Body of pancreas (tissue), 4 donors: ENCODE results near the gene BLVRA. TPM values are rescaled to one million over a fixed set of nuclear protein-coding genes. Genes with fewer than 3 reads are reported as not detected.

Experiments
- ATAC-seq: fragments of 150-250 bp; one replicate; pipeline ENCODE4 v1.9.1; 2016
- DNase-seq, 4 donors: peaks; one replicate each; pipeline ENCODE4 v3.0.0-alpha.2; 2019
- H3K27ac ChIP-seq, 4 donors: fragments of 200-600 bp; sonication (generic); 1 replicate in 3 of 4; 2 replicates in 1 of 4; pipeline versions ENCODE4 v1.5.1 to v1.6.1; 2016 to 2019; ENCODE audit warnings: mild to moderate bottlenecking in 1 of 4, mixed read lengths in 1 of 4, moderate library complexity in 1 of 4
- H3K27me3 ChIP-seq, 2 donors: fragments of 200-600 bp; sonication (generic); one replicate each; pipeline ENCODE4 v1.6.0; 2016; ENCODE audit warnings: mild to moderate bottlenecking in 1 of 2
- H3K36me3 ChIP-seq, 2 donors: fragments of 200-600 bp; sonication (generic); replicated peaks in 1 of 2; 2 replicates each; pipeline ENCODE4 v1.5.1; 2016; ENCODE audit warnings: low read depth in 2 of 2; ENCODE audit not compliant: insufficient read depth in 1 of 2
- H3K4me1 ChIP-seq: fragments of 200-600 bp; sonication (generic); one replicate; pipeline ENCODE4 v1.6.0; 2016
- H3K4me3 ChIP-seq, 2 donors: fragments of 200-600 bp; sonication (generic); 1 replicate in 1 of 2; 2 replicates in 1 of 2; pipeline ENCODE4 v1.5.1; 2016 to 2019
- H3K9me3 ChIP-seq, 3 donors: fragments of 200-600 bp; sonication (generic); 1 replicate in 2 of 3; 2 replicates in 1 of 3; pipeline ENCODE4 v1.5.1; 2016
- CTCF ChIP-seq, 7 experiments: fragments of 450-650 bp in 4 of 7; fragments of 200-600 bp in 3 of 7; sonication (generic) in 3 of 7; IDR thresholded peaks; one replicate each; pipeline ENCODE4 v1.5.1; 2016 to 2019; ENCODE audit warnings: antibody characterized with exemption in 7 of 7
- POLR2A ChIP-seq, 3 donors: fragments of 450-650 bp; IDR thresholded peaks; one replicate each; pipeline ENCODE4 v1.6.1; 2016; ENCODE audit warnings: antibody characterized with exemption in 3 of 3, mild to moderate bottlenecking in 2 of 3
- WGBS, 2 donors: methylation state at CpG; one replicate each; pipeline ENCODE4 v1.1.5; 2017; 5-methylcytosine and 5-hydroxymethylcytosine counted together
- intact Hi-C: fragments of 100-400 bp; cut with DNase I; formaldehyde crosslinking; loops from one replicate; pipeline ENCODE4 v1.15.1; 2023
- total RNA-seq, 2 donors: library from RNA; depleted of rRNA; stranded (reverse); fragments of >200 nt; gene quantifications; one replicate each; pipeline ENCODE4 v1.1.0, GENCODE V29; 2016

The BLVRA gene
- total RNA-seq, 2 donors from 2014 or later = 4.6 to 25.2 TPM

- no peak overlapping the region for H3K27ac ChIP-seq
- H3K36me3 ChIP-seq = no peaks in the 10 kb centered on the region
- no peaks in the 10 kb centered on the region for H3K27me3 ChIP-seq
- WGBS, 2 donors = 90 to 94% methylated on average over 3 of the region's 3 CpGs
- no peaks in the 10 kb centered on the region for H3K9me3 ChIP-seq
- TF ChIP-seq POLR2A (IDR thresholded peaks at IDR 0.05) = no peak
- no peak for TF ChIP-seq CTCF (IDR thresholded peaks at IDR 0.05)
- no peak overlapping the region for H3K4me3 ChIP-seq
- DNase-seq = no peak
- no peak for ATAC-seq
- H3K4me1 ChIP-seq = peaks cover 18% of the 10 kb centered on the region
- intact Hi-C loops = no loop called here
Measured at GRCh38 chr7:43763183-43763582, 4.7 kb downstream of the BLVRA start.

- H3K4me1 ChIP-seq = peaks cover 17% of the 10 kb centered on the region
Measured at GRCh38 chr7:43764039-43764761, 5.7 kb downstream of the BLVRA start.

GRCh38 chr7:43764807-43765491, 6.5 kb downstream of the BLVRA start:
- no peaks in the 10 kb centered on the region for H3K36me3 ChIP-seq
- no peak for TF ChIP-seq POLR2A (IDR thresholded peaks at IDR 0.05)
- no peak for TF ChIP-seq CTCF (IDR thresholded peaks at IDR 0.05)
- H3K4me1 ChIP-seq = peaks cover 16% of the 10 kb centered on the region
- WGBS, 2 donors = 49 to 50% methylated on average over 10 of the region's 10 CpGs
- no peaks in the 10 kb centered on the region for H3K27me3 ChIP-seq
- no peaks in the 10 kb centered on the region for H3K9me3 ChIP-seq
- DNase-seq = no peak
- peak; percentile 52 for ATAC-seq
- intact Hi-C loops = no loop called here
- H3K4me3 ChIP-seq = no peak overlapping the region
- peak overlapping the region in 3 of 4 donors; percentile 42 to 64 (median 45) for H3K27ac ChIP-seq

More at GRCh38 chr7:43764039-43764761, 5.7 kb downstream of the BLVRA start:
- ATAC-seq = peak; percentile 58
- intact Hi-C loops = no loop called here
- H3K36me3 ChIP-seq = no peaks in the 10 kb centered on the region
- H3K4me3 ChIP-seq = no peak overlapping the region
- peak overlapping the region; percentile 4 to 64 (median 44) for H3K27ac ChIP-seq
- H3K9me3 ChIP-seq = no peaks in the 10 kb centered on the region
- peak; percentile 26 to 65 (median 50) for DNase-seq
- 13 to 29% methylated on average over 9 of the region's 9 CpGs for WGBS, 2 donors
- no peaks in the 10 kb centered on the region for H3K27me3 ChIP-seq
- TF ChIP-seq POLR2A (IDR thresholded peaks at IDR 0.05) (no peak), CTCF (IDR thresholded peaks at IDR 0.05) (no peak)

- DNase-seq (no peak), ATAC-seq (no peak)
- 86 to 92% methylated on average over 8 of the region's 8 CpGs for WGBS, 2 donors
- Histone ChIP-seq H3K4me1 (peaks cover 19% of the 10 kb centered on the region), H3K4me3 (no peak overlapping the region), H3K9me3 (no peaks in the 10 kb centered on the region), H3K27ac (no peak overlapping the region), H3K36me3 (no peaks in the 10 kb centered on the region), H3K27me3 (no peaks in the 10 kb centered on the region)
- TF ChIP-seq POLR2A (IDR thresholded peaks at IDR 0.05) (no peak), CTCF (IDR thresholded peaks at IDR 0.05) (no peak)
- intact Hi-C loops = no loop called here
Measured at GRCh38 chr7:43766564-43766963, 8.1 kb downstream of the BLVRA start.
